ENCODE results near the gene PHLDA3. TPM values are rescaled to one million over a fixed set of nuclear protein-coding genes. Genes with fewer than 3 reads are reported as not detected.

The PHLDA3 gene
- polyA plus RNA-seq, 2 of the 4 experiments (the other 2 are of a cell fraction), result 40.5 to 91.1 TPM

Other genes with a start within 250 kb of the PHLDA3 start
- gene PKP1, start 185.7 kb downstream of the PHLDA3 start, polyA plus RNA-seq (2011; rRNA removed), result not detected in 2 replicates
- not detected in 3 replicates for gene PKP1, start 185.7 kb downstream of the PHLDA3 start, polyA plus RNA-seq (2017; fragmentation: RNase III; extraction: RNeasy Plus Mini Kit Qiagen cat#74134 plus additional on column Dnase treatment)
- not detected in 2 replicates for gene TNNT2, start 91.5 kb downstream of the PHLDA3 start, polyA plus RNA-seq (2011; rRNA removed)
- gene TNNT2, start 91.5 kb downstream of the PHLDA3 start, polyA plus RNA-seq (2017; fragmentation: RNase III; extraction: RNeasy Plus Mini Kit Qiagen cat#74134 plus additional on column Dnase treatment), result 0.09 to 0.10 TPM (median 0.09 TPM) in 3 replicates
- 0.19 and 0.26 TPM in 2 replicates for gene LAD1, start 69.9 kb downstream of the PHLDA3 start, polyA plus RNA-seq (2011; rRNA removed)
- gene LAD1, start 69.9 kb downstream of the PHLDA3 start, polyA plus RNA-seq (2017; fragmentation: RNase III; extraction: RNeasy Plus Mini Kit Qiagen cat#74134 plus additional on column Dnase treatment), result 0.67 to 1.1 TPM (median 0.87 TPM) in 3 replicates
- gene TNNI1, start 47.5 kb downstream of the PHLDA3 start, polyA plus RNA-seq (2011; rRNA removed), result not detected in 2 replicates
- not detected in 3 replicates for gene TNNI1, start 47.5 kb downstream of the PHLDA3 start, polyA plus RNA-seq (2017; fragmentation: RNase III; extraction: RNeasy Plus Mini Kit Qiagen cat#74134 plus additional on column Dnase treatment)
- gene CSRP1, start 37.9 kb upstream of the PHLDA3 start, polyA plus RNA-seq (2011; rRNA removed), result 256 and 277 TPM in 2 replicates
- 655 to 819 TPM (median 717 TPM) in 3 replicates for gene CSRP1, start 37.9 kb upstream of the PHLDA3 start, polyA plus RNA-seq (2017; fragmentation: RNase III; extraction: RNeasy Plus Mini Kit Qiagen cat#74134 plus additional on column Dnase treatment)
- 3.7 and 6.4 TPM in 2 replicates for gene NAV1, start 69.9 kb upstream of the PHLDA3 start, polyA plus RNA-seq (2011; rRNA removed)
- 6.1 to 8.4 TPM (median 6.6 TPM) in 3 replicates for gene NAV1, start 69.9 kb upstream of the PHLDA3 start, polyA plus RNA-seq (2017; fragmentation: RNase III; extraction: RNeasy Plus Mini Kit Qiagen cat#74134 plus additional on column Dnase treatment)

Measured in A549 (cell line).